H9 (cell line): Measurements from ENCODE around the gene CEACAM4. TPM values are rescaled to one million over a fixed set of nuclear protein-coding genes. Genes with fewer than 3 reads are reported as not detected.

ENCODE experiments used
- DNase-seq: peaks from one replicate; pipeline ENCODE4 v3.0.0-alpha.2; 2017
- H2AFZ ChIP-seq: one replicate; pipeline ENCODE4 v1.6.1; 2013; ENCODE audit warnings: mild to moderate bottlenecking, low read length, control low read depth, moderate library complexity
- H2AK5ac ChIP-seq: 2 replicates; pipeline ENCODE4 v1.6.1; 2013; ENCODE audit warnings: low read length, control low read depth, mixed read lengths; ENCODE audit not compliant: insufficient read length
- H2BK120ac ChIP-seq: one replicate; pipeline ENCODE4 v1.6.1; 2013; ENCODE audit warnings: low read depth, mild to moderate bottlenecking, low read length, control low read depth, inconsistent platforms; ENCODE audit not compliant: poor library complexity, severe bottlenecking
- H2BK12ac ChIP-seq: 2 replicates; pipeline ENCODE4 v1.6.1; 2013; ENCODE audit warnings: low read length, control low read depth, mixed read lengths, low read depth; ENCODE audit not compliant: insufficient read length
- H2BK15ac ChIP-seq: 2 replicates; pipeline ENCODE4 v1.6.1; 2013; ENCODE audit warnings: low read depth, low read length, control low read depth
- H2BK20ac ChIP-seq: one replicate; pipeline ENCODE4 v1.6.1; 2013; ENCODE audit warnings: low read depth, mild to moderate bottlenecking, low read length, control low read depth, inconsistent platforms; ENCODE audit not compliant: poor library complexity, severe bottlenecking
- H2BK5ac ChIP-seq: 2 replicates; pipeline ENCODE4 v1.6.1; 2013; ENCODE audit warnings: low read length, control low read depth, mixed read lengths; ENCODE audit not compliant: insufficient read length
- H3K14ac ChIP-seq: 2 replicates; pipeline ENCODE4 v1.6.1; 2013; ENCODE audit warnings: low read length, control low read depth; ENCODE audit not compliant: insufficient read depth
- H3K18ac ChIP-seq: 2 replicates; pipeline ENCODE4 v1.6.1; 2013; ENCODE audit warnings: low read depth, mild to moderate bottlenecking, mixed read lengths, low read length, control low read depth; ENCODE audit not compliant: insufficient read length
- H3K23ac ChIP-seq: 2 replicates; pipeline ENCODE4 v1.6.1; 2013; ENCODE audit warnings: low read length, control low read depth, mixed read lengths, low read depth; ENCODE audit not compliant: insufficient read length
- H3K23me2 ChIP-seq: 2 replicates; pipeline ENCODE4 v1.6.1; 2013; ENCODE audit warnings: low read depth, mild to moderate bottlenecking, mixed read lengths, low read length, control low read depth; ENCODE audit not compliant: insufficient read length, poor library complexity, severe bottlenecking
- H3K27ac ChIP-seq: 2 replicates; pipeline ENCODE4 v1.5.1; 2013; ENCODE audit warnings: low read length, control low read depth, mixed read lengths, low read depth; ENCODE audit not compliant: insufficient read length
- H3K27me3 ChIP-seq: 2 replicates; pipeline ENCODE4 v1.6.1; 2013; ENCODE audit warnings: low read length, control low read depth, inconsistent platforms; ENCODE audit not compliant: insufficient read depth
- H3K4ac ChIP-seq: 2 replicates; pipeline ENCODE4 v1.6.1; 2013; ENCODE audit warnings: low read depth, mild to moderate bottlenecking, control low read depth, inconsistent platforms, low read length, moderate library complexity
- H3K4me1 ChIP-seq: 2 replicates; pipeline ENCODE4 v1.6.1; 2013; ENCODE audit warnings: low read length, control low read depth, inconsistent platforms; ENCODE audit not compliant: insufficient read depth
- H3K4me2 ChIP-seq: 2 replicates; pipeline ENCODE4 v1.6.1; 2013; ENCODE audit warnings: low read length, control low read depth, mixed read lengths; ENCODE audit not compliant: insufficient read length, insufficient read depth
- H3K56ac ChIP-seq: 2 replicates; pipeline ENCODE4 v1.6.1; 2013; ENCODE audit warnings: low read depth, mild to moderate bottlenecking, mixed read lengths, low read length, control low read depth; ENCODE audit not compliant: insufficient read length
- H3K79me1 ChIP-seq: 2 replicates; pipeline ENCODE4 v1.6.1; 2013; ENCODE audit warnings: low read depth, mild to moderate bottlenecking, moderate library complexity, low read length, control low read depth, inconsistent platforms; ENCODE audit not compliant: insufficient read depth, poor library complexity, severe bottlenecking
- H3K79me2 ChIP-seq: 2 replicates; pipeline ENCODE4 v1.6.1; 2013; ENCODE audit warnings: low read length, control low read depth, inconsistent platforms; ENCODE audit not compliant: insufficient read depth
- H3K9ac ChIP-seq: 2 replicates; pipeline ENCODE4 v1.6.1; 2013; ENCODE audit warnings: low read length, control low read depth, mixed read lengths; ENCODE audit not compliant: insufficient read length; ENCODE audit errors: extremely low read depth
- H3K9me3 ChIP-seq: one replicate; pipeline ENCODE4 v1.6.1; 2013; ENCODE audit warnings: low read depth, low read length, inconsistent platforms; ENCODE audit not compliant: control insufficient read depth
- H3T11ph ChIP-seq: one replicate; pipeline ENCODE4 v1.6.1; 2013; ENCODE audit warnings: mild to moderate bottlenecking, low read length, control low read depth, inconsistent platforms
- H4K20me1 ChIP-seq: one replicate; pipeline ENCODE4 v1.6.1; 2013; ENCODE audit not compliant: control insufficient read depth, insufficient read length, insufficient read depth
- H4K5ac ChIP-seq: 2 replicates; pipeline ENCODE4 v1.6.1; 2013; ENCODE audit warnings: low read depth, mild to moderate bottlenecking, mixed read lengths, low read length, control low read depth; ENCODE audit not compliant: insufficient read length
- H4K8ac ChIP-seq: replicated peaks from 2 replicates; pipeline ENCODE4 v1.6.1; 2013; ENCODE audit warnings: low read length, control low read depth, mixed read lengths, low read depth; ENCODE audit not compliant: insufficient read length
- H4K91ac ChIP-seq: 2 replicates; pipeline ENCODE4 v1.6.1; 2013; ENCODE audit warnings: low read depth, mild to moderate bottlenecking, moderate library complexity, mixed read lengths, low read length, control low read depth; ENCODE audit not compliant: insufficient read length
- H3K27ac Mint-ChIP-seq, 3 experiments: 2 replicates in 2 of 3; 3 replicates in 1 of 3; pipeline ENCODE4 v1.8.0; 2020 to 2021; ENCODE audit warnings: mixed read lengths in 3 of 3, mild to moderate bottlenecking in 1 of 3, moderate library complexity in 1 of 3
- H3K27me3 Mint-ChIP-seq: 2 replicates; pipeline ENCODE4 v1.8.0; 2021; ENCODE audit warnings: low read depth, mild to moderate bottlenecking, moderate library complexity, mixed read lengths
- H3K36me3 Mint-ChIP-seq, 3 experiments: 2 replicates in 2 of 3; 3 replicates in 1 of 3; pipeline ENCODE4 v1.8.0; 2020 to 2021; ENCODE audit warnings: low read depth in 3 of 3, mixed read lengths in 3 of 3; ENCODE audit not compliant: insufficient read depth in 1 of 3
- H3K4me1 Mint-ChIP-seq, 2 experiments: 2 replicates each; pipeline ENCODE4 v1.8.0; 2020; ENCODE audit warnings: mixed read lengths in 2 of 2
- H3K4me3 Mint-ChIP-seq, 2 experiments: 2 replicates in 1 of 2; 3 replicates in 1 of 2; pipeline ENCODE4 v1.8.0; 2020 to 2021; ENCODE audit warnings: mild to moderate bottlenecking in 2 of 2, mixed read lengths in 2 of 2, moderate library complexity in 1 of 2
- H3K9me3 Mint-ChIP-seq, 2 experiments: 2 replicates in 1 of 2; 3 replicates in 1 of 2; pipeline ENCODE4 v1.8.0; 2020; ENCODE audit warnings: mild to moderate bottlenecking in 2 of 2, mixed read lengths in 2 of 2, moderate library complexity in 1 of 2
- WGBS: extraction: QIAGEN DNeasy Blood & Tissue Kit; methylation state at CpG from one replicate; pipeline ENCODE4 v1.1.7; 2013; ENCODE audit warnings: missing lambda C conversion rate, low lambda C conversion rate, mixed read lengths; ENCODE audit not compliant: insufficient read length; ENCODE audit errors: extremely low coverage; 5-methylcytosine and 5-hydroxymethylcytosine counted together
- total RNA-seq: library from RNA; stranded (reverse); gene quantifications from 2 replicates; pipeline ENCODE4 v1.2.1, GENCODE V29; 2021
- TF ChIP-seq, protein P1 (sequence below): fragments of 200-600 bp; sonication (generic); conservative IDR thresholded peaks from 3 replicates; pipeline ENCODE4 v1.8.0; 2021; ENCODE audit warnings: antibody characterized with exemption, mild to moderate bottlenecking

Gene CEACAM4
- total RNA-seq, 1 experiment from 2014 or later: not detected

DNA sequence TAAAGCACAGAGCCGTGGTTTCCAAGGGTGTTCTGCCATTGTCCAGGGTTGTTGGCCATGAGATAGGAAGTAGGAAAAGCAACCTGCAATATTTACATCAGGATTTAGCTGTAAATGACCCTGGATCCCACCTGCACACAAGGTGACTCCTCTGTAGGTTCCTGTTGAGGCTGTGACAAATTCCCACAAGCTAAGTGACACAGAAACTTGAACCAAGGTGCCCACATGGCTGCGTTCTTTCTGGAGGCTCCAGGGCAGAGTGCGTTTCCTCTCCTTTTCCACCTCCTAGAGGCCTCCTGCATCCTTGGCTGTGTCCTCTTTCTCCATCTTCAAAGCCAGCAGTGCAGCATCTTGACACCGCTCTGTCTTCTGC lies 39.0 kb downstream of the CEACAM4 start:
- Histone ChIP-seq H3K18ac (no peak overlapping the region), H2BK12ac (no peak overlapping the region), H3K9ac (no peak overlapping the region), H2AK5ac (no peak overlapping the region), H3K56ac (no peak overlapping the region), H3K9me3 (peaks cover 49% of the 10 kb centered on the region), H3K27ac (no peak overlapping the region), H4K5ac (no peak overlapping the region), H2AFZ (no peak overlapping the region), H3K4me1 (no peaks in the 10 kb centered on the region), H3K4me2 (no peak overlapping the region), H3K23ac (no peak overlapping the region), H4K91ac (no peak overlapping the region), H2BK15ac (no peak overlapping the region), H3K23me2 (no peaks in the 10 kb centered on the region), H3K79me2 (no peaks in the 10 kb centered on the region), H2BK20ac (no peak overlapping the region), H3K79me1 (no peaks in the 10 kb centered on the region), H3T11ph (no peak overlapping the region), H2BK120ac (no peak overlapping the region), H3K4ac (no peak overlapping the region), H4K20me1 (no peaks in the 10 kb centered on the region), H2BK5ac (no peak overlapping the region), H4K8ac (no peak overlapping the region), H3K27me3 (no peaks in the 10 kb centered on the region), H3K14ac (no peak overlapping the region)
- Mint-ChIP-seq H3K4me1 (no peaks in the 10 kb centered on the region), H3K27me3 (peaks cover 8% of the 10 kb centered on the region), H3K4me3 (no peak overlapping the region; a peak in 1 of 5 replicates), H3K27ac (no peak overlapping the region), H3K36me3 (peaks cover 6 to 44% (median 13%) of the 10 kb centered on the region in 3 experiments; a peak in 6 of 7 replicates), H3K9me3 (peaks cover 94 to 98% of the 10 kb centered on the region in 2 experiments)
- no CpG with 5 or more reads among the region's 4 CpGs for WGBS
- DNase-seq: no peak
- TF ChIP-seq, protein P1, sequence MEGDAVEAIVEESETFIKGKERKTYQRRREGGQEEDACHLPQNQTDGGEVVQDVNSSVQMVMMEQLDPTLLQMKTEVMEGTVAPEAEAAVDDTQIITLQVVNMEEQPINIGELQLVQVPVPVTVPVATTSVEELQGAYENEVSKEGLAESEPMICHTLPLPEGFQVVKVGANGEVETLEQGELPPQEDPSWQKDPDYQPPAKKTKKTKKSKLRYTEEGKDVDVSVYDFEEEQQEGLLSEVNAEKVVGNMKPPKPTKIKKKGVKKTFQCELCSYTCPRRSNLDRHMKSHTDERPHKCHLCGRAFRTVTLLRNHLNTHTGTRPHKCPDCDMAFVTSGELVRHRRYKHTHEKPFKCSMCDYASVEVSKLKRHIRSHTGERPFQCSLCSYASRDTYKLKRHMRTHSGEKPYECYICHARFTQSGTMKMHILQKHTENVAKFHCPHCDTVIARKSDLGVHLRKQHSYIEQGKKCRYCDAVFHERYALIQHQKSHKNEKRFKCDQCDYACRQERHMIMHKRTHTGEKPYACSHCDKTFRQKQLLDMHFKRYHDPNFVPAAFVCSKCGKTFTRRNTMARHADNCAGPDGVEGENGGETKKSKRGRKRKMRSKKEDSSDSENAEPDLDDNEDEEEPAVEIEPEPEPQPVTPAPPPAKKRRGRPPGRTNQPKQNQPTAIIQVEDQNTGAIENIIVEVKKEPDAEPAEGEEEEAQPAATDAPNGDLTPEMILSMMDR: no peak
